Prostate gland (tissue), 2 donors: ENCODE measurements around the gene CNTNAP2.

Source experiments
- POLR2AphosphoS5 ChIP-seq: sonication (generic); formaldehyde crosslinking; IDR thresholded peaks from one replicate; pipeline ENCODE4 v1.6.1; 2017; ENCODE audit warnings: antibody characterized with exemption
- TF ChIP-seq, protein P1 (sequence below), 4 experiments: fragments of 200-600 bp in 2 of 4; fragments of 450-650 bp in 2 of 4; sonication (generic) in 2 of 4; IDR thresholded peaks; 1 replicate in 3 of 4; 2 replicates in 1 of 4; pipeline ENCODE4 v1.5.1; 2016 to 2019; ENCODE audit warnings: antibody characterized with exemption in 4 of 4, mild to moderate bottlenecking in 2 of 4, moderate library complexity in 2 of 4

DNA sequence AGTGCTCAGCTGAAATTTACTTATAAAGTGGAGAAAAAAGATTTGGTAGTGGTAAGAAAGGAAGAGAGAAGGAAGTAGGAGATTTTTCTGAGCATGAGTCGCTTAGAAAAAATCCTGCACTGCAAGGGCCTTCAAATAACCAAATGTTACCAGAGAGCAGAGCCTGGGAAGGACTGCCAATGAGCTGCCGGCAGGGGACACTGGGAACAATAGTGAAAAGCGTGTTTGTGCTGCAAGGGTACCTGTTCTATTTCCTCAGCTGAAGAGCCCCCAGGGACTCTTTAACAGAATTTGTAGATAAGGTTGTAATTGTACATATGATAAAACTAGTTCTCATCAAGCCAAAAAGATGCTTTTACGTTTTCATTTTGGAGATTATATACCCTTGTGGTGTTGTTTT is 1777.7 kb downstream of the CNTNAP2 start:
- TF ChIP-seq, protein P1, sequence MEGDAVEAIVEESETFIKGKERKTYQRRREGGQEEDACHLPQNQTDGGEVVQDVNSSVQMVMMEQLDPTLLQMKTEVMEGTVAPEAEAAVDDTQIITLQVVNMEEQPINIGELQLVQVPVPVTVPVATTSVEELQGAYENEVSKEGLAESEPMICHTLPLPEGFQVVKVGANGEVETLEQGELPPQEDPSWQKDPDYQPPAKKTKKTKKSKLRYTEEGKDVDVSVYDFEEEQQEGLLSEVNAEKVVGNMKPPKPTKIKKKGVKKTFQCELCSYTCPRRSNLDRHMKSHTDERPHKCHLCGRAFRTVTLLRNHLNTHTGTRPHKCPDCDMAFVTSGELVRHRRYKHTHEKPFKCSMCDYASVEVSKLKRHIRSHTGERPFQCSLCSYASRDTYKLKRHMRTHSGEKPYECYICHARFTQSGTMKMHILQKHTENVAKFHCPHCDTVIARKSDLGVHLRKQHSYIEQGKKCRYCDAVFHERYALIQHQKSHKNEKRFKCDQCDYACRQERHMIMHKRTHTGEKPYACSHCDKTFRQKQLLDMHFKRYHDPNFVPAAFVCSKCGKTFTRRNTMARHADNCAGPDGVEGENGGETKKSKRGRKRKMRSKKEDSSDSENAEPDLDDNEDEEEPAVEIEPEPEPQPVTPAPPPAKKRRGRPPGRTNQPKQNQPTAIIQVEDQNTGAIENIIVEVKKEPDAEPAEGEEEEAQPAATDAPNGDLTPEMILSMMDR (IDR thresholded peaks at IDR 0.05), result no peak
- TF ChIP-seq POLR2AphosphoS5, result no peak
